Measurements from ENCODE around the gene OLFML2A. TPM values are rescaled to one million over a fixed set of nuclear protein-coding genes. Genes with fewer than 3 reads are reported as not detected.

The OLFML2A gene
- polyA plus RNA-seq, 1 donor from 2014 or later, result 0.20 TPM

- Mint-ChIP-seq H3K4me1 (peaks cover 0 to 2% (median 0%) of the 10 kb centered on the region in 3 donors), H3K27ac (no peak overlapping the region), H3K9me3 (no peaks in the 10 kb centered on the region), H3K36me3 (no peaks in the 10 kb centered on the region), H3K27me3 (peaks cover 9% of the 10 kb centered on the region), H3K4me3 (no peak overlapping the region)
These were observed 22.6 kb upstream of the OLFML2A start for GRCh38 chr9:124754289-124754688.

- Mint-ChIP-seq H3K27ac (no peak overlapping the region), H3K36me3 (no peaks in the 10 kb centered on the region), H3K27me3 (peaks cover 9% of the 10 kb centered on the region), H3K9me3 (no peaks in the 10 kb centered on the region), H3K4me3 (no peak overlapping the region), H3K4me1 (peaks cover 0 to 2% (median 0%) of the 10 kb centered on the region in 3 donors)
These were observed 21.9 kb upstream of the OLFML2A start for GRCh38 chr9:124755061-124755460.

DNA sequence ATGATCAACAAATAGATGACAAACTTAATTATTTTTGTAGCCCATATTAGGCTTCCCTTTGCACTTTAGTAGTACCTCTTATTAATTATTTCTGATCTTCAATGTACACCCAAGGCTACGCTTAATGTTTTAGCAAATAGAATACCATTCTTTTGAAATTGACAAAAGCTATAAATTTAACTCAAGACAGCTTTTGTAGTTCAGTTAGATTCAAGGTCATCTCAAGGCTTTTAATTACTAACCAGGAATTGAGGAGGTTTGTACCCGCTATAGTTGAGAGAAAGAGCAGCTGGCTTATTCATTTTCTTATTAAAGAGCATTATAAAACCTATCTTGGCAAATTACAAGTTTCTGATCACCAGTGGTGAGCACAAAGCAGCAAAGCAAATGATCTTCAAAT, 20.9 kb upstream of the OLFML2A start:
- no peaks in the 10 kb centered on the region for H3K36me3 Mint-ChIP-seq
- H3K27ac Mint-ChIP-seq, result no peak overlapping the region
- H3K27me3 Mint-ChIP-seq, result peaks cover 9% of the 10 kb centered on the region
- H3K4me1 Mint-ChIP-seq, result peaks cover 0 to 2% (median 0%) of the 10 kb centered on the region in 3 donors
- H3K9me3 Mint-ChIP-seq, result no peaks in the 10 kb centered on the region
- no peak overlapping the region for H3K4me3 Mint-ChIP-seq

DNA sequence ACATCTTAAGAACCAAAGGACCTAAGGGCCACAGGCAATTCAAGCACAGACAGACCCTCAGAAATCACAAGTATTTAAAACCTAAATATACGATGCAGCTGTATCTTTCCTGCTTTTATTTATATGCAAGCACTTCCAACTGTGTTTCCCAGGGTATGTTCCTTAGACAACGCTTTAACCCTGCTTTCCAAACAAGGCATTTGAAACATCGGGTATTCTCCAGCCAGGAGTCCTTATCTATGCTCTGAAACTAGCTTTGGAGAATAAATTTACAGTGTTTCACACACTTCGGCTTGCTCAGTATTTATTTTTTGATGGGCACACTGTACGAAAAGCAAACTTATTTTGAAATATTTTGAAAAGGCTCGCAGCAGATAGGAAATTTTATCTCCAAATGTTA, 19.3 kb upstream of the OLFML2A start:
- H3K9me3 Mint-ChIP-seq, result no peaks in the 10 kb centered on the region
- peaks cover 9% of the 10 kb centered on the region for H3K27me3 Mint-ChIP-seq

GRCh38 chr9:124758061-124758460, 18.9 kb upstream of the OLFML2A start:
- no peaks in the 10 kb centered on the region for H3K36me3 Mint-ChIP-seq
- no peaks in the 10 kb centered on the region for H3K9me3 Mint-ChIP-seq
- peaks cover 9% of the 10 kb centered on the region for H3K27me3 Mint-ChIP-seq
- H3K4me3 Mint-ChIP-seq, result no peak overlapping the region
- no peak overlapping the region for H3K27ac Mint-ChIP-seq
- peaks cover 0 to 2% (median 0%) of the 10 kb centered on the region in 3 donors for H3K4me1 Mint-ChIP-seq

More for the DNA sequence above, 19.3 kb upstream of the OLFML2A start:
- Mint-ChIP-seq H3K27ac (no peak overlapping the region), H3K36me3 (no peaks in the 10 kb centered on the region), H3K4me3 (no peak overlapping the region), H3K4me1 (peaks cover 0 to 2% (median 0%) of the 10 kb centered on the region in 3 donors)

DNA sequence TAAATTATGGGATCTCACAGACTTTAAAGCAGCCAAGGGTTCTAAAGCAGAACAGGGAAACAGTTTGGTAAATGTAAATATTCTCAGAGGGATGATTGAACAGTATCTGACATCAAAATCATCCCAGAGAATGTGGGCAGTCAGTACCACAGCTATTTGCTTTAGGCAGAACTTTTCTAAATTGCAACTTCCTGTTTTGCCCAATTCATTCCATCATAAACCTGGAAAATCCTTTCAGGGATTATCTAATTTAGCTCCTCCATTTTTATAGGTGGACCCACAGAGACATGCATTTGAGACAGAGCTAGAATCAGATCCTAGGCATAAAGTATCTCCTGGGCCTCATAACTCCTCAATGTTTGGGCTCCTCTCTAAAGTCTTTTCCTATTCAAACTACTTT, 18.2 kb upstream of the OLFML2A start:
- no peak overlapping the region for H3K27ac Mint-ChIP-seq
- no peaks in the 10 kb centered on the region for H3K9me3 Mint-ChIP-seq
- H3K27me3 Mint-ChIP-seq, result peaks cover 11% of the 10 kb centered on the region

DNA sequence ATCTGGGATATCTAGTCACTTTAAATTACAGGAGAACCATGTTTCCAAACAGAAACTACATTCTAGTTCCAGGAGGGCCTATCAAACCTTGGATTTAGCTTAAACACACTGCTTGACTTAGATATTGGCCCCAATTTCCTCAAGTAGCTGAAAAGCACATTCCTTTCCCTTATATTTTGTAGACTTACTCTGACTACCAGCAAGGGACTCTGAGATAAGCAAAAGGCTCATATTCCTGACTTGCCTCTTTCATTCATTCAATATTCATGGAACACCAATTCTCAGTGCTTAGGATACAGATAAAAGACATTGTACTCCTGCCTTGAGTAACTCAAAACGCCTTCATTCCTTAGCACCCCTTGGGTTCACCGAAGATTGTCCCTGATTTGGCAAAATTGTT, 17.6 kb upstream of the OLFML2A start:
- Mint-ChIP-seq H3K27me3 (peaks cover 14% of the 10 kb centered on the region), H3K4me3 (no peak overlapping the region), H3K9me3 (no peaks in the 10 kb centered on the region), H3K4me1 (peaks cover 0 to 3% (median 2%) of the 10 kb centered on the region in 3 donors), H3K36me3 (no peaks in the 10 kb centered on the region), H3K27ac (no peak overlapping the region)

More for the DNA sequence above, 18.2 kb upstream of the OLFML2A start:
- H3K4me3 Mint-ChIP-seq, result no peak overlapping the region
- H3K36me3 Mint-ChIP-seq, result no peaks in the 10 kb centered on the region
- H3K4me1 Mint-ChIP-seq, result peaks cover 0 to 2% (median 0%) of the 10 kb centered on the region in 3 donors

DNA sequence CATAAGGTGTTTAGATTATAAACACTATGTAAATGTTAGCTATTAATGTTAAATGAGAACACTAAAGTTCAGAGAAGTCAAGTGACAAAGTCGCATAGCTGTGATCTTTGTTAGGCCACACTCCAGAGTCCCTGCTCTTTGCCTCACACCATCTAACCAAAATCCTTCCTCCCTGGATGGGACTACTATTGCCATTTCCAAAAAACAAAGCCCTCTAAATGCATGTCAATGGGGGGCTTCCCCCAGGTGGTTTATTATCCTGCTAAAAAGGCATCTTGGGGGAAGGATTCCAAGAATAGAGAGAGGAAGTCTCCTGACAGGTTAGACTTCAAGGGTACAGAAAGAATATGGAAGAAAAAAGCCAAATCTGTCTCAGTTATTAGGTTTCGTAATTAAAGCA, 16.2 kb upstream of the OLFML2A start:
- Mint-ChIP-seq H3K36me3 (no peaks in the 10 kb centered on the region), H3K9me3 (no peaks in the 10 kb centered on the region), H3K4me3 (no peak overlapping the region), H3K4me1 (peaks cover 3 to 8% (median 6%) of the 10 kb centered on the region in 3 donors), H3K27ac (no peak overlapping the region), H3K27me3 (peaks cover 22% of the 10 kb centered on the region)

- Mint-ChIP-seq H3K4me3 (no peak overlapping the region), H3K36me3 (no peaks in the 10 kb centered on the region), H3K9me3 (no peaks in the 10 kb centered on the region), H3K27me3 (peaks cover 24% of the 10 kb centered on the region), H3K27ac (no peak overlapping the region), H3K4me1 (peaks cover 3 to 8% (median 6%) of the 10 kb centered on the region in 3 donors)
These were observed 15.7 kb upstream of the OLFML2A start for GRCh38 chr9:124761196-124761595.

DNA sequence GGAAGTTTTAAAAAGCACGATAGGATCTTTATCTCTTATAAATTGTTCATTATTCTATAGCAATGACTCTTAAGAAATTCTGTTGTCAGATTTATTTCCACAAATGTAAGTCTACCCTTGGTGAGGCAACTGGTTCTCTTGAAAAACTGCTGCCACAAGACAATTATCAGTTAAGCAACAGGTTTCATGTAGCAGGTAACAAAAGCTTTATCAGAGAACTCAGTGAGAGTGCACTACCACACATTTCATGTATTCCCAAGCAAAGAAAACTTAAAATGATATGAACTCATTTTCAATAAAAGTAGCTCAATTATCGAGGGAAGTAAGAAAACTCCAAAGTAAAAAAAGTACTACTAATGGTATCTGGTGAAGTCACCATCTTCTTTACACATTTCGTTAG, 15.2 kb upstream of the OLFML2A start:
- H3K27ac Mint-ChIP-seq, result no peak overlapping the region
- H3K4me3 Mint-ChIP-seq, result no peak overlapping the region
- no peaks in the 10 kb centered on the region for H3K9me3 Mint-ChIP-seq
- peaks cover 3 to 8% (median 6%) of the 10 kb centered on the region in 3 donors for H3K4me1 Mint-ChIP-seq
- H3K27me3 Mint-ChIP-seq, result peaks cover 25% of the 10 kb centered on the region
- H3K36me3 Mint-ChIP-seq, result no peaks in the 10 kb centered on the region

GRCh38 chr9:124762633-124763032, 14.3 kb upstream of the OLFML2A start:
- Mint-ChIP-seq H3K27me3 (peaks cover 32% of the 10 kb centered on the region), H3K9me3 (no peaks in the 10 kb centered on the region), H3K4me3 (no peak overlapping the region), H3K27ac (no peak overlapping the region), H3K36me3 (no peaks in the 10 kb centered on the region), H3K4me1 (peaks cover 3 to 8% (median 6%) of the 10 kb centered on the region in 3 donors)

- no peaks in the 10 kb centered on the region for H3K36me3 Mint-ChIP-seq
- peaks cover 47% of the 10 kb centered on the region for H3K27me3 Mint-ChIP-seq
These were observed 12.0 kb upstream of the OLFML2A start for GRCh38 chr9:124764774-124765438.

DNA sequence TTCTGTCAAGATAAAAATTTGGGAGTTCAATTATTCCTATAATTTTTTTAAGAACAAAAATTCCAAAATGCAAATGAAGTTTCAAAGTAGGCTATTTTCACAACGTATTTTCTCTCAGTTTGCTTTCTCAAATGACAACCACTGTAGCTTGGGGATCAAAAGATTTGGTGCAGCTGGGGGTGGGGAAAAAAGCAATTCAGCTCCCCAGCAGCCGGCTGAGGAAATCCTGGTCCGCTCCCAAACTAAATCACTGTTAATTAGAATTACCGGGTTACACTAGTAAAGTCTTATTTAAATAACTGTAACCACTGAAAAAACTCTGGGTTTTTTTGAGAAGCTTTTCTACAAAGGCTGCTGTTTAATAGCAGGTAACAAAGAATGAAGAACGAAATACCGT, 11.5 kb upstream of the OLFML2A start:
- H3K4me1 Mint-ChIP-seq, result peaks cover 12 to 23% (median 17%) of the 10 kb centered on the region in 3 donors
- H3K27me3 Mint-ChIP-seq, result peaks cover 50% of the 10 kb centered on the region
- H3K4me3 Mint-ChIP-seq, result no peak overlapping the region
- H3K36me3 Mint-ChIP-seq, result no peaks in the 10 kb centered on the region
- H3K27ac Mint-ChIP-seq, result no peak overlapping the region
- no peaks in the 10 kb centered on the region for H3K9me3 Mint-ChIP-seq

More at GRCh38 chr9:124764774-124765438, 12.0 kb upstream of the OLFML2A start:
- H3K4me3 Mint-ChIP-seq, result no peak overlapping the region
- H3K4me1 Mint-ChIP-seq, result peaks cover 8 to 20% (median 15%) of the 10 kb centered on the region in 3 donors
- H3K9me3 Mint-ChIP-seq, result no peaks in the 10 kb centered on the region
- no peak overlapping the region for H3K27ac Mint-ChIP-seq

DNA sequence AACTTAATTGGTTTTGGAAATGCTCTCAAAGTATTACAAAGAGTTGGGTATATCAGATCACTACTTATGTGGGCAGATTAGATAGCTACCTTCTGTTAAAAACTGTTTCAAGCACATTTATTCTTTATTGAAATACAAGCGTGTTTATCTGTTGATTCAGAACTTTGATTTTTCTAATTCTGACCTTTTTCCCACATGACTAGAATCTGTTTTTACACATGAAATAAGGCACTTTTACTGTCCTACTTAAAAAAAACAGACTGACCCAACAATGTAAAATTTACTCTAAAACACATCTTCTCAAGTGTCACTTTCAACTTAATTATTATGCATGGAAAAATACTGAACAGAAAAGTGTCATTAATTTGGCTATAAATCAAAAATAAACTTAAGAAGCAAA, 10.6 kb upstream of the OLFML2A start:
- H3K27me3 Mint-ChIP-seq, result peaks cover 50% of the 10 kb centered on the region
- no peak overlapping the region for H3K4me3 Mint-ChIP-seq
- no peak overlapping the region for H3K27ac Mint-ChIP-seq
- H3K4me1 Mint-ChIP-seq, result peaks cover 14 to 26% (median 19%) of the 10 kb centered on the region in 3 donors
- H3K9me3 Mint-ChIP-seq, result no peaks in the 10 kb centered on the region
- H3K36me3 Mint-ChIP-seq, result no peaks in the 10 kb centered on the region

GRCh38 chr9:124766815-124767554, 9.9 kb upstream of the OLFML2A start:
- H3K4me1 Mint-ChIP-seq, result peaks cover 17 to 31% (median 22%) of the 10 kb centered on the region in 3 donors

More at GRCh38 chr9:124766815-124767554, 9.9 kb upstream of the OLFML2A start:
- peaks cover 50% of the 10 kb centered on the region for H3K27me3 Mint-ChIP-seq
- H3K4me3 Mint-ChIP-seq, result no peak overlapping the region
- H3K9me3 Mint-ChIP-seq, result no peaks in the 10 kb centered on the region
- H3K36me3 Mint-ChIP-seq, result no peaks in the 10 kb centered on the region
- H3K27ac Mint-ChIP-seq, result no peak overlapping the region
